Natural killer cell (primary cell): ENCODE data around the gene RTCA. TPM values are rescaled to one million over a fixed set of nuclear protein-coding genes. Genes with fewer than 3 reads are reported as not detected.

Experiments used
- ATAC-seq, 3 donors: fragments of 150-1000 bp in 2 of 3; fragments of 200-7000 bp in 1 of 3; cut with Tn5 transposase; 1 replicate in 1 of 3; 2 replicates in 2 of 3; pipeline ENCODE4 v1.10.0; 2021; ENCODE audit warnings: mild to moderate bottlenecking in 2 of 3, moderate library complexity in 2 of 3
- DNase-seq, 2 donors: peaks; one replicate each; pipeline versions ENCODE4 v3.0.0 to v3.0.0-alpha.2; 2013 to 2021; ENCODE audit warnings: mixed read lengths in 1 of 2
- H3K27ac ChIP-seq: one replicate; pipeline ENCODE4 v1.5.1; 2013; ENCODE audit warnings: mild to moderate bottlenecking, low read length
- H3K27me3 ChIP-seq: one replicate; pipeline ENCODE4 v1.6.1; 2013; ENCODE audit warnings: low read length; ENCODE audit not compliant: control insufficient read depth, insufficient read depth
- H3K36me3 ChIP-seq: one replicate; pipeline ENCODE4 v1.6.1; 2013; ENCODE audit warnings: low read length; ENCODE audit not compliant: control insufficient read depth, insufficient read depth
- H3K4me1 ChIP-seq: one replicate; pipeline ENCODE4 v1.6.1; 2013; ENCODE audit warnings: low read length; ENCODE audit not compliant: control insufficient read depth, insufficient read depth
- H3K4me3 ChIP-seq: one replicate; pipeline ENCODE4 v1.5.1; 2013; ENCODE audit warnings: low read length
- H3K9me3 ChIP-seq: one replicate; pipeline ENCODE4 v1.6.1; 2013; ENCODE audit warnings: low read length; ENCODE audit not compliant: control insufficient read depth, insufficient read depth
- H3K27ac Mint-ChIP-seq, 2 donors: one replicate each; pipeline ENCODE4 v1.8.0; 2022; ENCODE audit warnings: mild to moderate bottlenecking in 2 of 2, mixed read lengths in 2 of 2, moderate library complexity in 1 of 2
- H3K27me3 Mint-ChIP-seq, 2 donors: one replicate each; pipeline ENCODE4 v1.8.0; 2022; ENCODE audit warnings: low read depth in 2 of 2, mixed read lengths in 2 of 2
- H3K36me3 Mint-ChIP-seq: one replicate; pipeline ENCODE4 v1.8.0; 2022; ENCODE audit warnings: mixed read lengths
- H3K4me1 Mint-ChIP-seq, 2 donors: one replicate each; pipeline ENCODE4 v1.8.0; 2022; ENCODE audit warnings: mixed read lengths in 2 of 2
- H3K4me3 Mint-ChIP-seq: one replicate; pipeline ENCODE4 v1.8.0; 2022; ENCODE audit warnings: mild to moderate bottlenecking, moderate library complexity, mixed read lengths
- H3K9me3 Mint-ChIP-seq, 2 donors: one replicate each; pipeline ENCODE4 v1.8.0; 2022; ENCODE audit warnings: mixed read lengths in 2 of 2
- CTCF ChIP-seq: fragments of 200-600 bp; IDR thresholded peaks from one replicate; pipeline ENCODE4 v1.8.0; 2022; ENCODE audit warnings: antibody characterized with exemption
- WGBS: methylation state at CpG from one replicate; pipeline ENCODE4 v1.1.7; 2013; ENCODE audit warnings: missing lambda C conversion rate; ENCODE audit not compliant: insufficient coverage; 5-methylcytosine and 5-hydroxymethylcytosine counted together
- intact Hi-C: fragments of 100-400 bp; cut with micrococcal nuclease; formaldehyde crosslinking; loops from one replicate; pipeline ENCODE4 v1.14.2; 2022
- total RNA-seq, 4 donors: library from RNA; stranded (reverse); fragments of 120-200 nt in 1 of 4; gene quantifications; one replicate each; pipeline versions ENCODE4 v1.2.3 to v1.2.4, GENCODE V29; 2013 to 2022

RTCA gene
- total RNA-seq, 3 donors from 2014 or later (not counting 1 experiment from before 2014, with no cell fraction given), result 49.3 to 60.8 (median 52.3) TPM

DNA sequence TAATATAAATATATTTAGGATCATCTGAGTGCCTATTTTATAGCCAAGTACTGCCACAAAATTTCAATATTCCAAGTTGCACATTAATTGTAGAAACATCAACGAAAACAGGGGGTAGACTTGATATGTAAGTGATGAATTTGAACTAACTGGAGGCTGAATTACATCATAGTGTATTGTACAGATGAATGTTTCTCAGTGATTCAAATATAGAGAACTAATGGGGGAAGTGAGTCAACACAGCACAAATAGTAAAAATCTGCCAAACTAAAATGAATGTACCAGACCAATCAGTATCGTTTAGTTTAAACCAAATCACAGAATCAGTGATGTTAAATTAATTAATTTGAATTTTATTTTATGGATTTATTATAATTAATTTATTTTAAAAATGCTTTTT, 42.8 kb downstream of the RTCA start:
- TF ChIP-seq CTCF, result no peak
- Mint-ChIP-seq H3K4me3 (no peak overlapping the region), H3K36me3 (peaks cover 6% of the 10 kb centered on the region), H3K27ac (no peak overlapping the region), H3K4me1 (no peaks in the 10 kb centered on the region), H3K27me3 (peaks cover 0 to 6% of the 10 kb centered on the region in 2 donors), H3K9me3 (peaks cover 2% of the 10 kb centered on the region in 2 donors)
- Histone ChIP-seq H3K36me3 (no peaks in the 10 kb centered on the region), H3K27me3 (no peaks in the 10 kb centered on the region), H3K9me3 (no peaks in the 10 kb centered on the region), H3K27ac (no peak overlapping the region), H3K4me3 (no peak overlapping the region), H3K4me1 (no peaks in the 10 kb centered on the region)
- no peak for DNase-seq
- ATAC-seq, result no peak
- intact Hi-C loops, result no loop called here
- WGBS, result no CpG with 5 or more reads among the region's 2 CpGs

DNA sequence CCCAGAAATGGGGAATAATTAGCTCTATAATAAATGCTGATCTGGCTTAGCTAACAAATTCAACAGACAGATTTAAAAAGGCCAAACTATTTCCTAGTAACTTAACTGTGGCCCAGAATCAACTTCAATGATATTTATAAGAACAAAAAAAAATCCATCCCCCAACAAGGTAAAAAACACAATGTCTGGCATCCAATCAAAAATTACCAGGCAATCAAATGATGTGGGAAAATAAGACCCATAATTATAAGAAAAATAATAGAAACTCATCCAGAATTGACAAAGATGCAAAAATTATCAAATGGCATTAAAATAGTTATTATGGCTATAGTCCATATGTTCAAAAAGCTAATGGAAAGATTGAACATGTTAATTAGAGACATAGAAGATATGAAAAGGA, 43.8 kb downstream of the RTCA start:
- DNase-seq, result no peak
- TF ChIP-seq CTCF, result no peak
- Histone ChIP-seq H3K4me1 (no peaks in the 10 kb centered on the region), H3K36me3 (no peaks in the 10 kb centered on the region), H3K4me3 (no peak overlapping the region), H3K27ac (no peak overlapping the region), H3K9me3 (no peaks in the 10 kb centered on the region), H3K27me3 (no peaks in the 10 kb centered on the region)
- H3K36me3 Mint-ChIP-seq, result peaks cover 6% of the 10 kb centered on the region
- intact Hi-C loops, result no loop called here
- H3K9me3 Mint-ChIP-seq, result peaks cover 2% of the 10 kb centered on the region in 2 donors
- no peak overlapping the region for H3K4me3 Mint-ChIP-seq
- H3K27ac Mint-ChIP-seq, result no peak overlapping the region
- H3K4me1 Mint-ChIP-seq, result no peaks in the 10 kb centered on the region
- ATAC-seq, result no peak
- peaks cover 0 to 6% of the 10 kb centered on the region in 2 donors for H3K27me3 Mint-ChIP-seq

DNA sequence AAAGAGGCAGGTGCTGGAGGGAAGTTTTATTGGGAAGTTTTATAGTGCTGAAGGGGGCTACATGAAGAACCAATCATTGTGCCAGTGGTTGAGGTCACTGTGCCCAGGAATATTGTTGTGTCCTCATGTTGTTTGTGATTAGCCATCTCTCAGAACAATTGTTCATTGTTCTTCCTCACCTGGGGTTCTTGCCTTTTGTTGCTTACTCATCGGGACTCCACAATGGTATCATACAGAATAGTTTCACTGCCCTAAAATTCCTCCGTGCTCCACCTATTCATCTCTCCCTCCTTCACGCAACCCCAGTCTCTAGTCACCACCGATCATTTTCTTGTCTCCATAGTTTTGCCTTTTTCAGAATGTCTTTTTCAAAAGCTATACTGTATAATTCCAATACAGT, 47.4 kb downstream of the RTCA start:
- 94% methylated on average over 4 of the region's 4 CpGs for WGBS
- H3K27me3 ChIP-seq, result no peaks in the 10 kb centered on the region
- no peak overlapping the region for H3K27ac Mint-ChIP-seq

More for the DNA sequence above, 47.4 kb downstream of the RTCA start:
- intact Hi-C loops, result no loop called here
- Histone ChIP-seq H3K9me3 (peaks cover 10% of the 10 kb centered on the region), H3K27ac (no peak overlapping the region), H3K4me1 (no peaks in the 10 kb centered on the region), H3K4me3 (no peak overlapping the region), H3K36me3 (no peaks in the 10 kb centered on the region)
- DNase-seq (no peak), ATAC-seq (no peak)
- H3K4me3 Mint-ChIP-seq, result no peak overlapping the region
- H3K27me3 Mint-ChIP-seq, result peaks cover 0 to 6% of the 10 kb centered on the region in 2 donors
- H3K9me3 Mint-ChIP-seq, result peaks cover 2% of the 10 kb centered on the region in 2 donors
- no peak for TF ChIP-seq CTCF
- no peaks in the 10 kb centered on the region for H3K4me1 Mint-ChIP-seq
- H3K36me3 Mint-ChIP-seq, result peaks cover 6% of the 10 kb centered on the region
